B cell (primary cell): ENCODE data around the gene RNF38. TPM values are rescaled to one million over a fixed set of nuclear protein-coding genes. Genes with fewer than 3 reads are reported as not detected.

ENCODE experiments used
- ATAC-seq: fragments of 200-7000 bp; cut with Tn5 transposase; one replicate; pipeline ENCODE4 v1.10.0; 2021; ENCODE audit warnings: low read depth, mild to moderate bottlenecking, moderate number of reproducible peaks, moderate library complexity
- CTCF ChIA-PET: fragments of 350-600 bp; sonication (Branson Sonifier 250); formaldehyde crosslinking; loops from one replicate; lab custom pipeline; 2021; ENCODE audit warnings: antibody characterized with exemption, inconsistent platforms; lab: Charles Lee
- POLR2A ChIA-PET: fragments of 350-600 bp; sonication (Branson Sonifier 250); formaldehyde crosslinking; loops from one replicate; lab custom pipeline; 2021; ENCODE audit warnings: antibody characterized with exemption; lab: Charles Lee
- DNase-seq: peaks from one replicate; pipeline ENCODE4 v3.0.0; 2013
- H2AFZ ChIP-seq: 2 replicates; pipeline ENCODE4 v1.6.1; 2012; ENCODE audit warnings: mild to moderate bottlenecking, low read depth, low read length; ENCODE audit not compliant: insufficient read depth, poor library complexity, severe bottlenecking
- H3K27ac ChIP-seq, 2 donors: 1 replicate in 1 of 2; 2 replicates in 1 of 2; pipeline ENCODE4 v1.5.1; 2012 to 2013; ENCODE audit warnings: low read length in 2 of 2, mild to moderate bottlenecking in 2 of 2, moderate library complexity in 1 of 2
- H3K27me3 ChIP-seq, 4 experiments: fragments of 200-600 bp in 1 of 4; sonication (generic) in 1 of 4; replicated peaks in 1 of 4; 1 replicate in 2 of 4; 2 replicates in 2 of 4; pipeline versions ENCODE4 v1.6.1 to v1.7.0; 2013 to 2016; ENCODE audit warnings: low read length in 3 of 4, mild to moderate bottlenecking in 2 of 4, mixed read lengths in 1 of 4, moderate library complexity in 1 of 4; ENCODE audit not compliant: insufficient read depth in 4 of 4, control insufficient read depth in 3 of 4; ENCODE audit errors: control extremely low read depth in 1 of 4
- H3K36me3 ChIP-seq, 2 experiments: replicated peaks in 1 of 2; 1 replicate in 1 of 2; 2 replicates in 1 of 2; pipeline versions ENCODE4 v1.6.1 to v1.7.1; 2013; ENCODE audit warnings: low read length in 1 of 2; ENCODE audit not compliant: insufficient read depth in 2 of 2, control insufficient read depth in 1 of 2; ENCODE audit errors: control extremely low read depth in 1 of 2, extremely low read depth in 1 of 2
- H3K4me1 ChIP-seq, 2 donors: fragments of 200-600 bp in 1 of 2; sonication (generic) in 1 of 2; 1 replicate in 1 of 2; 2 replicates in 1 of 2; pipeline versions ENCODE4 v1.5.1 to v1.6.1; 2013 to 2017; ENCODE audit warnings: low read length in 2 of 2; ENCODE audit not compliant: control insufficient read depth in 2 of 2, insufficient read depth in 2 of 2
- H3K4me2 ChIP-seq: replicated peaks from 2 replicates; pipeline ENCODE3; 2012; ENCODE audit warnings: mild to moderate bottlenecking, low read depth, low read length; ENCODE audit not compliant: poor library complexity, severe bottlenecking
- H3K4me3 ChIP-seq, 5 experiments: fragments of 200-600 bp in 1 of 5; sonication (generic) in 1 of 5; 1 replicate in 3 of 5; 2 replicates in 2 of 5; pipeline versions ENCODE4 v1.5.1 to v1.7.0; 2011 to 2016; ENCODE audit warnings: low read length in 4 of 5, mild to moderate bottlenecking in 4 of 5, low read depth in 2 of 5, control low read depth in 1 of 5, moderate library complexity in 1 of 5; ENCODE audit not compliant: insufficient read depth in 1 of 5; ENCODE audit errors: control extremely low read depth in 1 of 5, extremely low read depth in 1 of 5
- H3K79me2 ChIP-seq: fragments of 200-600 bp; sonication (generic); one replicate; pipeline ENCODE4 v1.6.0; 2016; ENCODE audit warnings: low read length; ENCODE audit not compliant: control insufficient read depth, insufficient read depth
- H3K9ac ChIP-seq: fragments of 200-600 bp; sonication (generic); 2 replicates; pipeline ENCODE4 v1.6.1; 2017; ENCODE audit warnings: mild to moderate bottlenecking, low read length, moderate library complexity
- H3K9me3 ChIP-seq, 3 donors: one replicate each; pipeline versions ENCODE4 v1.6.1 to v1.7.1; 2013; ENCODE audit warnings: low read length in 2 of 3; ENCODE audit not compliant: control insufficient read depth in 2 of 3, insufficient read depth in 1 of 3; ENCODE audit errors: control extremely low read depth in 1 of 3
- H4K20me1 ChIP-seq: 2 replicates; pipeline ENCODE4 v1.6.0; 2012; ENCODE audit warnings: mild to moderate bottlenecking, low read length; ENCODE audit not compliant: insufficient read depth, control insufficient read depth, poor library complexity, severe bottlenecking
- H3K27ac Mint-ChIP-seq: one replicate; pipeline ENCODE4 v1.8.0; 2021; ENCODE audit warnings: mixed read lengths
- H3K27me3 Mint-ChIP-seq: one replicate; pipeline ENCODE4 v1.8.0; 2021; ENCODE audit warnings: mixed read lengths
- H3K4me1 Mint-ChIP-seq: one replicate; pipeline ENCODE4 v1.8.0; 2021; ENCODE audit warnings: mixed read lengths
- H3K4me3 Mint-ChIP-seq: one replicate; pipeline ENCODE4 v1.8.0; 2021; ENCODE audit warnings: mixed read lengths
- H3K9me3 Mint-ChIP-seq: one replicate; pipeline ENCODE4 v1.8.0; 2022; ENCODE audit warnings: mixed read lengths; ENCODE audit not compliant: insufficient read depth
- CTCF ChIP-seq: fragments of 200-600 bp; IDR thresholded peaks from one replicate; pipeline ENCODE4 v1.8.0; 2022; ENCODE audit warnings: antibody characterized with exemption, mild to moderate bottlenecking
- EZH2 ChIP-seq: IDR thresholded peaks from 2 replicates; pipeline ENCODE4 v1.6.1; 2012; ENCODE audit warnings: borderline replicate concordance, low read depth, mild to moderate bottlenecking, moderate library complexity, low read length; ENCODE audit not compliant: insufficient read depth, poor library complexity, severe bottlenecking
- WGBS: methylation state at CpG from one replicate; pipeline ENCODE4 v1.1.5; 2013; ENCODE audit warnings: missing lambda C conversion rate; ENCODE audit not compliant: insufficient coverage; 5-methylcytosine and 5-hydroxymethylcytosine counted together
- intact Hi-C: fragments of 100-400 bp; cut with micrococcal nuclease; formaldehyde crosslinking; loops from one replicate; pipeline ENCODE4 v1.10.0; 2022
- polyA plus RNA-seq: library from polyadenylated mRNA; depleted of rRNA; stranded (reverse); fragments of >200 nt; gene quantifications from 2 replicates; pipeline ENCODE4 v1.2.3, GENCODE V29; 2012
- total RNA-seq, 2 donors: library from RNA; stranded (reverse); fragments of 120-200 nt in 1 of 2; gene quantifications; 1 replicate in 1 of 2; 2 replicates in 1 of 2; pipeline versions ENCODE4 v1.2.3 to v1.2.4, GENCODE V29; 2013 to 2022

The RNF38 gene
- total and polyA plus RNA-seq, 2 donors (not counting 1 experiment from before 2014, with no cell fraction given), result 25.2 to 81.6 TPM

DNA sequence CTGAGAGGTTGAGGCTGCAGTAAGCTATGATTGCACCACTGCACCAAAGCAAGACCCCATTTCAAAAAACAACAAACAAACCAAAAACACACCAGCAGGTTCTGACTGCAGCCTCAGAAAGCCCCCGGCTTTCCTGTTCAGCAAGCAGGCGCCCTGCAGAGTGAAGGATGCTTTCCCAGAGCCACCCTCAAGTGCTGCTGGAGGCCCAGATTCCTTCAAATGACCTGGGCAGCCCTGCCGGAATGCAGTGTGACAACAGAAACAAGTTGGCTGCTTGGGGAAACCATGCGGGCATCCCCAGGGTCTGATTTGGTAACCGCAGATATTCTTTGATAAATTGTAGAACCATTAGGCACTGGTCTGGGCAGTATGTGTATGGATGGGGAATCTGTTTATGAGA is 106.2 kb downstream of the RNF38 start:
- intact Hi-C loops, result no loop called here
- H3K36me3 ChIP-seq, result no peaks in the 10 kb centered on the region
- no peaks in the 10 kb centered on the region for H4K20me1 ChIP-seq
- TF ChIP-seq EZH2 (no peak), CTCF (no peak)
- Mint-ChIP-seq H3K9me3 (no peaks in the 10 kb centered on the region), H3K4me1 (no peaks in the 10 kb centered on the region), H3K4me3 (no peak overlapping the region), H3K27me3 (no peaks in the 10 kb centered on the region), H3K27ac (no peak overlapping the region)
- POLR2A ChIA-PET, result no interaction called here
- H3K79me2 ChIP-seq, result no peaks in the 10 kb centered on the region
- no peak overlapping the region for H3K4me2 ChIP-seq
- no peak overlapping the region for H2AFZ ChIP-seq
- DNase-seq (no peak), ATAC-seq (no peak)
- no peak overlapping the region for H3K4me3 ChIP-seq
- no peaks in the 10 kb centered on the region for H3K27me3 ChIP-seq
- no peaks in the 10 kb centered on the region for H3K9me3 ChIP-seq
- 94% methylated on average over 5 of the region's 5 CpGs for WGBS
- CTCF ChIA-PET, result no interaction called here
- no peak overlapping the region for H3K27ac ChIP-seq
- H3K9ac ChIP-seq, result no peak overlapping the region
- no peaks in the 10 kb centered on the region for H3K4me1 ChIP-seq

DNA sequence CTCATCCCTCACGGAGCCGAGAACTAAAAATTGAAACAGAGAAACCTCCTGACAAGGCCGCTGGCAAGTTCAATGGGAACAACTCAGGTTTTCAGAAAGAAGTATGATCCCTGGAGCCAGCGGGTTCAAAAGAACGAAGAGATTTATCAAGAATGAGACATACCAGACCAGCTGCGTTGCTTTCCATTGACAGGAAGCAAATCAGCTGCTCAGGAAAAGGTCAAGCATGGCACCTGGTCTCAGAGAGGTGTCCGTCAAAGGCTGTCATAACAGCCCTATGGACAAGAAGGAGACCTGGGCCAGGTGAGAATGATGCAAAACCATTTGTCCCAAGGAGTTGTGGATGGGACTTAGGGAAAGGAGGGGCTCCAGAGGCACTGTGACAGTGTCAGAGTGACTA is 106.9 kb downstream of the RNF38 start:
- CTCF ChIA-PET, result no interaction called here
- 94% methylated on average over 7 of the region's 7 CpGs for WGBS
- intact Hi-C loops, result no loop called here

More for the DNA sequence above, 106.9 kb downstream of the RNF38 start:
- no peak overlapping the region for H3K9ac ChIP-seq
- no peaks in the 10 kb centered on the region for H4K20me1 ChIP-seq
- H3K4me2 ChIP-seq, result no peak overlapping the region
- Mint-ChIP-seq H3K4me1 (no peaks in the 10 kb centered on the region), H3K9me3 (no peaks in the 10 kb centered on the region), H3K27ac (no peak overlapping the region), H3K4me3 (no peak overlapping the region), H3K27me3 (no peaks in the 10 kb centered on the region)
- no peaks in the 10 kb centered on the region for H3K79me2 ChIP-seq
- H3K27ac ChIP-seq, result no peak overlapping the region
- no peak for TF ChIP-seq CTCF
- H2AFZ ChIP-seq, result no peak overlapping the region
- no peak overlapping the region for H3K4me3 ChIP-seq
- H3K27me3 ChIP-seq, result no peaks in the 10 kb centered on the region
- POLR2A ChIA-PET, result no interaction called here
- no peak for DNase-seq
- H3K9me3 ChIP-seq, result no peaks in the 10 kb centered on the region
- no peaks in the 10 kb centered on the region for H3K4me1 ChIP-seq
- no peak for ATAC-seq
- no peaks in the 10 kb centered on the region for H3K36me3 ChIP-seq
